Stimulated activated CD4-positive, alpha-beta T cell treated with anti-CD3 and anti-CD28 coated beads, Interleukin-12 subunit alpha, Interleukin-12 subunit beta, amount 100 ng/mL, for 48 hours (primary cell): ENCODE measurements around the gene ARL15.

Experiments used
- DNase-seq, 3 donors: peaks; one replicate each; pipeline ENCODE4 v3.0.0-alpha.2; 2020; ENCODE audit warnings: low read depth in 2 of 3, low spot score in 1 of 3

Gene ARL15

GRCh38 chr5:54315736-54316528 lies 5.6 kb upstream of the ARL15 start:
- DNase-seq: no peak

GRCh38 chr5:54313311-54314270 lies 3.2 kb upstream of the ARL15 start:
- DNase-seq: no peak

GRCh38 chr5:54312499-54312898 lies 2.1 kb upstream of the ARL15 start:
- DNase-seq: no peak

GRCh38 chr5:54311176-54311677 lies 854 bp upstream of the ARL15 start:
- DNase-seq: no peak

GRCh38 chr5:54309691-54310432 lies 511 bp downstream of the ARL15 start:
- peak in 2 of 3 donors; percentile 3 to 5 for DNase-seq

GRCh38 chr5:54309276-54309675 lies 1.1 kb downstream of the ARL15 start:
- DNase-seq: peak in 1 of 3 donors; percentile 0

- no peak for DNase-seq
These were observed 2.8 kb downstream of the ARL15 start for GRCh38 chr5:54307583-54307982.

- no peak for DNase-seq
These were observed 3.5 kb downstream of the ARL15 start for GRCh38 chr5:54306893-54307292.

- DNase-seq: no peak
These were observed 4.6 kb downstream of the ARL15 start for GRCh38 chr5:54305737-54306136.

- DNase-seq: no peak
These were observed 6.3 kb downstream of the ARL15 start for GRCh38 chr5:54304040-54304439.

GRCh38 chr5:54302267-54302687 lies 8.1 kb downstream of the ARL15 start:
- DNase-seq: no peak

- no peak for DNase-seq
These were observed 8.5 kb downstream of the ARL15 start for GRCh38 chr5:54301849-54302248.

GRCh38 chr5:54301220-54301619 lies 9.2 kb downstream of the ARL15 start:
- no peak for DNase-seq

- no peak for DNase-seq
These were observed 11.4 kb downstream of the ARL15 start for GRCh38 chr5:54298947-54299346.

GRCh38 chr5:54296386-54296785 lies 14.0 kb downstream of the ARL15 start:
- DNase-seq: no peak

- DNase-seq: no peak
These were observed 14.6 kb downstream of the ARL15 start for GRCh38 chr5:54295651-54296276.

GRCh38 chr5:54294097-54294667 lies 16.2 kb downstream of the ARL15 start:
- no peak for DNase-seq

- DNase-seq: no peak
These were observed 17.5 kb downstream of the ARL15 start for GRCh38 chr5:54292866-54293265.

- DNase-seq: no peak
These were observed 18.9 kb downstream of the ARL15 start for GRCh38 chr5:54291498-54291897.

GRCh38 chr5:54289769-54290168 lies 20.6 kb downstream of the ARL15 start:
- no peak for DNase-seq
